DOHH2 (cell line): ENCODE measurements around the gene STON1.

Source experiments
- CTCF ChIP-seq: fragments of 200-600 bp; sonication (generic); IDR thresholded peaks from one replicate; pipeline ENCODE4 v1.5.1; 2014; ENCODE audit warnings: antibody characterized with exemption, mild to moderate bottlenecking, low read depth, low read length; ENCODE audit not compliant: poor library complexity, severe bottlenecking
- EZH2phosphoT487 ChIP-seq: fragments of 200-600 bp; sonication (generic); IDR thresholded peaks from 2 replicates; pipeline ENCODE4 v1.6.1; 2017; ENCODE audit warnings: borderline replicate concordance, mild to moderate bottlenecking, antibody characterized with exemption, low read length, moderate library complexity, mixed read lengths

DNA sequence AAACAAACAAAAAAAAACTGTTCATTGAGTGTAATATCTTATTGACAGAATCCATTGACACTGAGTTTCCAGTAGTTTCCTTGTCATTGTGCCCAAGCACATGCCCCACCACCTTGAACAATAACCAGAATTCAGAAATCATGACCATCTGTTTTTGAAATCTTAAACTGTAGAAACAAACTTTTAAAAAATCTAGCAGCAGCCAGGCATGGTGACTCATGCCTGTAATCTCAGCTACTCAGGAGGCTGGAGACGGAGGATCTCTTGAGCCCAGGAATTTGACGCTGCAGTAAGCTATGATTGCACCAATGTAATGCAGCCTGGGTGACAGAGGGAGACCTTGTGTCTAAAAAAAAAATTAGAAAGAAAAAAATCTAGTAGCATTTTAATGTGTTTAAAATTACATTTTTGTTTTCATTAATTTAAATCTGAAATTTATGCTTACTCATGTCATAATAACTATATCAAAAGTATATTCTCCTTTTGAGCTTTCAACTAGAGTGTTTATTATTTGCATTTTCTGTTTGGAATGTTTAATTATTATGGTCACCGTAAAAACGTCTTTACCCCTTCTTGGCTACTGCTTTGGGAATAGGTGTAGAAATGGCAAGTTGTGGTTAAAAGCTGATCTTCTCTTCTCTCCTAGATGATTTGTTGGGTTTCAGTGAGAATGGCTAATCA lies 25.2 kb upstream of the STON1 start:
- TF ChIP-seq CTCF (no peak), EZH2phosphoT487 (no peak)
